ENCODE results near the gene NEUROD1. TPM values are rescaled to one million over a fixed set of nuclear protein-coding genes. Genes with fewer than 3 reads are reported as not detected.

Gene NEUROD1
- total RNA-seq, 1 experiment from 2014 or later: not detected

DNA sequence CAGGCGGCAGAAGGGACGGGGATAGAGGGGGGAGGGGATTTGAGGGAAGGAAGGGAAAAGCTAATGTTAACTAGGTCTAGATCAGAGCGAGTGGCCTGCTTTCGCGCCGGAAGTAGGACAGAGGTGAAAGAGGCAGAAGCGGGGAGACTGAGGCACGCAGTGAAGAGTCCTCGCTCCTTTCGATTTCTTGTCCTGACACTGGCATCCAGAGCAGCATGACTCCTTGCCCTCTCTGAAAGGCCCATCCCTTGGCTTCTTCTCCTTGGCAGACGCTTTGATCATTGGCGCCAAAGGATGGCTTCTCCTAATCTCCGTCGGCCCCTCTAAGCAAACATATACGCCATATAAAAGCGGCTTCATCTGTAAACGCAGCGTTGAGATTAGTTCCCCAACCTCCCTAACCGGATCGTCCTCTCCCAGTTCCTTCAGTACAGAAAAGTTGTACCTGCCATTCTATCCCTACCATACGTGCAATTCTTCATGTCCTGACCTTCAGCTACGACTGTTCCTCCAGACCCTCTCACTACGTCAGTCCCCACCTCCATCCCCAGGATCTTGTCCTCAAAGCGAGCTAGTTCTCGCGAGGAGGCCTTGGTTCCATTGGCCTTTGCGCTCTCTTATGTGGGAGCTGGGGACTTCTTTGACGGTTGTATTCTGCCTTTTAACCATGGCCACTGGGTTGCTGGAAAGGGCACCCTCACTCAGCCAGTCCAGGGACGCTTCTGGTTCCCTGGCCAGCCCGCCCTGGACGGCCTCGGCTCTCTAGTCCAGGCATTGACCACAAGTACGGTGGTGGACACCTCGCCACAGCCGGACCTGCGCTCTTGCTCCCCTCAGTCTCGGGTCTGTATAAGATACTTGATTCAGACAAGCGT lies 857 bp upstream of the NEUROD1 start:
- DNase-seq (ENCODE audit: low read depth): no peak

DNA sequence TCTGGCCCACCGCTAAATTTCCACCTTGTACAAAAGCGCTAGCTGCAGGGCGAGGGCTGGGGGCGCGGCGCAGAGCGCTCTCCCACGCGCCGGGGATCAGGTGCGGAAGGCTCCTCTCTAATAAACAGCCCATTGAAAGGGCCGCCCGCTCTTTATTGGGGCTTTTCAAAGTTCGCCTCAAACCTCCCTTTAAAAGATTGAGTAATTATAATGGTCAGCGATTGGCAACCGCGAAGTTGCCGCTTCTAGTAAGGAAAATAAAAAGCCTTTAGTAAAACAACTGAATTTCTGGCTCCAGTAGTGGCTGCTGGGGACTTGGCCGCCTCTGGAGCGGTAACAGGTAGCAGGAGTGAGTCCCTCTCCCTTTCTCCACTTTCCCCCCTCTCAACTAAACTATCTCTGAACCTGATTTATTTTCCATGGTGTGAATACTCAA lies 755 bp downstream of the NEUROD1 start:
- no peak for DNase-seq (ENCODE audit: low read depth)

GRCh38 chr2:181678861-181679543 lies 1.3 kb downstream of the NEUROD1 start:
- DNase-seq (ENCODE audit: low read depth): no peak

- peak; percentile 66 for DNase-seq (ENCODE audit: low read depth)
These were observed 2.3 kb downstream of the NEUROD1 start for GRCh38 chr2:181677912-181678586.

GRCh38 chr2:181675254-181675653 lies 5.1 kb downstream of the NEUROD1 start:
- no peak for DNase-seq (ENCODE audit: low read depth)

GRCh38 chr2:181674461-181674860 lies 5.9 kb downstream of the NEUROD1 start:
- DNase-seq (ENCODE audit: low read depth): no peak

- no peak for DNase-seq (ENCODE audit: low read depth)
These were observed 7.1 kb downstream of the NEUROD1 start for GRCh38 chr2:181673173-181673572.

DNA sequence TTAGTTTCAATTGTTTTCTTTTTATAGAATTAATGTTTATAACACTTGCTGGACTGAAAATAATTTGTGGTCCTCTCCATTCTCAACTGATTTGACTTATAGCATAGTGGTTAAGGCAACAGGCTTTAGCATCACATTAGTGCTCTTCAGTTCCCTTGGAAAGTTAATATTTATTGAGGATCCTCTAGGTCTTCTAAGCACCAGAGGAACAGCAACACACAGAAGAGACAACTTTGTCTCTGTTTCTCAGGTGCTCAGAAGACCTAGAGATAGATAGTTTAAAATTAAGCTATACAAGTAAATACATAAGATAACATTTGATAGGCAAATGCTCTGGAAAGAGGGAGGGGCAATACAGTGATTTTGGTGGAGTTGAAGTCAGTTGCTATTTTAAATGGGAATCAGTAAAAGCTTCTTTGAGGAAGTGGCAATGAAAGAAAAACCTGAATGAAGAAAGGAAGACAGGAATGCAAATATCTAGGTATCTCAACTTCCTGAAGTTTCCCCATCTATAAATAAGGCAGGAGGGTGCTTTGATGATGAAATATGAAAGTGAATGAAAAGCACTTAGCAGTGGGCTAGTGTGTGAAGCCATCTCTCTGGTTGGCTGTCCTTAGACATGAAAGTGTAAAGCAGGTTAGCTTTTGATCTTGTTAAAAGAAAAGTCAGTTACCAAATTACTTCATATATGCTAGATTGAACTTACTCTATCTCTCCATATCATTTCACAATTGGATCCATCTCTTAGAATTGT lies 7.9 kb downstream of the NEUROD1 start:
- DNase-seq (ENCODE audit: low read depth): no peak

GRCh38 chr2:181670632-181671031 lies 9.7 kb downstream of the NEUROD1 start:
- DNase-seq (ENCODE audit: low read depth): no peak

GRCh38 chr2:181667234-181667633 lies 13.1 kb downstream of the NEUROD1 start:
- DNase-seq (ENCODE audit: low read depth): no peak

- no peak for DNase-seq (ENCODE audit: low read depth)
These were observed 18.0 kb downstream of the NEUROD1 start for GRCh38 chr2:181662287-181662686.

- no peak for DNase-seq (ENCODE audit: low read depth)
These were observed 20.1 kb downstream of the NEUROD1 start for GRCh38 chr2:181660181-181660580.

- no peak for DNase-seq (ENCODE audit: low read depth)
These were observed 21.9 kb downstream of the NEUROD1 start for GRCh38 chr2:181658444-181658843.

GRCh38 chr2:181657379-181657778 lies 22.9 kb downstream of the NEUROD1 start:
- DNase-seq (ENCODE audit: low read depth): no peak

DNA sequence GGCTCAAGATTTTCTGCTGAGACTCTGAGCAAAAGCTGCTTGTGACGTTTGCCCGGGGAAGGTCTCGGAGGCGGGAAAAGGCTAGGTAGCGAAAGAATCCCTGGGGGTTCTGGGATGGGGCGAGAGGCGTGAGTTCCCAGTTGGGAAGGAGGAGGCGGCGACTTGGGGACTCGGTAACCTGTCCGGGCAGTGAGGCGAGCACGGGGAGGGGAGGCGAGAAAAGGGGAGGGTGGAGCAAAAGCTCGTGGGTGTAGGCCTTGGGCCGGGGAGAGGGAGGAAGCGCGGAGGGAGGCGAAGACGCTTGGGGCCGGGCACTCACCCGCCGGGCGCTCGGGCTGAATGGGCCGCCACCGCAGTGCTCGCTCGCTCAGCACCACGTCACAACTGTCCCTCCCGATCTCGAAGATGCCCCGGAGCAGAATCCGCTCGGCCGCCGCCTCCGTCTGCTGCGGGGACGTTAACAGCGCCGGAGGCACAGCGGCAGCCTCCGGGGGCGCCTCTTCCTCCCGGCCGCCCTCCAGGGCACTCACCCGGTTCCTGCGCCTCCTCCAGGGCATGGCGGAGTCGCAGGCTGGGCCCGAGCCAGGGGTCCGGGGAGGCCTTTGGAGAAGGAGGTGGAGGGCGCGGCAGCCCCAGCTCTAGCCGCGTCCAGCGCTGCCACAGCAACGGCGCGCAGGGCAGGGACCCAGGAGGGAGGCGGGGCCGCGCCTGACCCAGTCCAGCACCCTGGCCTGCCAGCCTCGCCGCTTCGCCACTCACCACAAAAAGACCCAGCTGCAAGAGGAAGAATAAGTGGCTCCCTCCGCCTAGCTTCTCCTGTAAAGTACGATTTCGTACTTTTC lies 23.6 kb downstream of the NEUROD1 start, which contains the start of gene CERKL:
CERKL (minus strand) TSS at position 656 of the 842 bp plus-strand sequence; CDS start at position 557, 99 bp downstream.
- peak; percentile 33 for DNase-seq (ENCODE audit: low read depth)

DNA sequence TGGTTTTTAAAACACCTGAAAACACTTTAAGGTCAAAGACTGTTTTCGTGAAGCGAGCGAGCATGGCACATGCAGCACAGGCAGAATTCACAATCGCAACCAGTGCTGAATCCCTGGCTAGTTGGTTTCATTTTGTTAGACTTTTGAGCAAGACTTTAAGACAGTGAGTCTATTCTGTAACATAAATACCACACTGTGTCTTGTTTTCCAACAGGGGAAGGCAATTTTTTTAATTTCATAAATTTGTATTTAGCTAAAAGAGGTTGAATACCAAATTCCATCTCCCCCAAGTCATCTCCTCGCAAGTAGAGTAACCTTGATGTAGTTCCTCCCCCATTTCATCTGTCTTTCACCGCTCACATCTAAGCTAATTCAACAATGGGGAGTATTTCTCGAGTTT lies 24.8 kb downstream of the NEUROD1 start:
- no peak for DNase-seq (ENCODE audit: low read depth)

- DNase-seq (ENCODE audit: low read depth): no peak
These were observed 30.8 kb downstream of the NEUROD1 start for GRCh38 chr2:181649436-181649979.

- no peak for DNase-seq (ENCODE audit: low read depth)
These were observed 31.7 kb downstream of the NEUROD1 start for GRCh38 chr2:181648478-181649155.

- DNase-seq (ENCODE audit: low read depth): no peak
These were observed 33.8 kb downstream of the NEUROD1 start for GRCh38 chr2:181646415-181646987.
